ENCODE results near the gene CFAP77. TPM values are rescaled to one million over a fixed set of nuclear protein-coding genes. Genes with fewer than 3 reads are reported as not detected.

Gene CFAP77
- total and polyA plus RNA-seq, 9 of the 15 experiments (the other 6 are each of a cell fraction or from before 2014, with no cell fraction given), result not detected

DNA sequence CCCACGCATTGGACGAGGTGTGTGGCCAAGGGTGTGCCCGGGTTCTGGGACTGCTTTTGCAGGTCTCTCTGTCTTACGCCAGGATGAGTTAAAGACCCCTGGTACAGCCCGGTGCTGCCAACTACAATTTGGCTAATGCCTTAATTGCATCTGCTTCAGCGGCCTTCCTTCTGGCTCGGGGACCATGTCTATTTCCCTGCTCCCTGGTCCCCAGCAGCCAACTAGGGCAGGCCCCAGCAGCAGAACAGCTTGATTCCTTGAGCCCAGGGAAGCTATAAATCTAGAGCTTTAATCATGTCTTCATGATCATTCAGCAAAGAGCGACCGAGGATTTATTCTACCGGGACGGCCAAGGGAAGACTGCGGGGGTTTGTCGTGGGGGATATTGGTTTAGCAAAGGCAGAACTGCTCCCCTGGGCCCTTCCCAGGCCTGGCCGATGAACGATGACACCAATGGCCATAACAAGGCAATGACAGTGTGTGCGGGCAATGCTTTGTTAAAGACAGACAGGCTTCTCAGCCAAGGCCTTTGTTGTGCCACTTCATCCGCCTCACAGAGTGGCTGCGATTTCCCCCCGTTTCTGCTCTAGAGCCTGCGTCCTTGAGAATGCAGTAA, 51.4 kb downstream of the CFAP77 start:
- Histone ChIP-seq H3K27me3 (ENCODE audit: control insufficient read depth in 2 of 2, insufficient read depth in 2 of 2, low read length in 2 of 2) (peaks cover 56 to 74% of the 10 kb centered on the region in 2 experiments), H3K4me3 (no peak overlapping the region), H3K79me2 (ENCODE audit: control insufficient read depth, insufficient read depth, low read length) (no peaks in the 10 kb centered on the region), H3K4me2 (ENCODE audit: insufficient read depth, low read length) (no peak overlapping the region), H4K20me1 (replicated peaks; ENCODE audit: control insufficient read depth, insufficient read depth, low read length) (0 out of 2 replicates have a peak, but pooled peaks cover 11% of the 10 kb centered on the region), H3K36me3 (ENCODE audit: control insufficient read depth, insufficient read depth, low read length) (no peaks in the 10 kb centered on the region), H2AFZ (ENCODE audit: low read depth, low read length) (no peak overlapping the region), H3K9me3 (replicated peaks; ENCODE audit: control insufficient read depth, insufficient read depth, low read depth, low read length) (no peaks in the 10 kb centered on the region), H3K9ac (ENCODE audit: insufficient read depth in 1 of 2, low read depth in 2 of 2, low read length in 2 of 2) (no peak overlapping the region), H3K27ac (ENCODE audit: extremely low read depth, low read depth, low read length) (no peak overlapping the region), H3K9me1 (ENCODE audit: control insufficient read depth, insufficient read depth, low read length) (no peaks in the 10 kb centered on the region), H3K4me1 (replicated peaks in 1 of 2; ENCODE audit: control insufficient read depth in 2 of 2, insufficient read depth in 2 of 2, low read length in 2 of 2) (no peaks in the 10 kb centered on the region)
- no TSS peak for BruUV-seq (replicated peaks)
- 4% methylated on average over 20 of the region's 20 CpGs for WGBS (ENCODE audit: insufficient coverage, low coverage, missing lambda C conversion rate)
- no peak for TF ChIP-seq CEBPG (CRISPR knock-in tag; IDR thresholded peaks at IDR 0.05)
- no peak for TF ChIP-seq CEBPG (tag; conservative IDR thresholded peaks at IDR 0.05 in 1 of 2, IDR thresholded peaks at IDR 0.05 in 1 of 2)
- TF ChIP-seq CBX8 (IDR thresholded peaks at IDR 0.05; ENCODE audit: borderline replicate concordance, extremely low read depth, low read depth, low read length, poor library complexity, severe bottlenecking), result no peak
- no peak for TF ChIP-seq POLR2AphosphoS5 (IDR thresholded peaks at IDR 0.05; ENCODE audit: control insufficient read depth, insufficient read depth, low read depth, low read length)
- TF ChIP-seq MLX (CRISPR knock-in tag; conservative IDR thresholded peaks at IDR 0.05), result no peak
- TF ChIP-seq STAT5B (CRISPR knock-in tag; IDR thresholded peaks at IDR 0.05), result no peak
- no peak for TF ChIP-seq GMEB1 (CRISPR knock-in tag; IDR thresholded peaks at IDR 0.05)
- TF ChIP-seq ETV6 (IDR thresholded peaks at IDR 0.05; ENCODE audit: borderline replicate concordance in 1 of 2, low read depth in 2 of 2, low read length in 1 of 2), result no peak
- TF ChIP-seq ETV6 (CRISPR knock-in tag; IDR thresholded peaks at IDR 0.05; ENCODE audit: borderline replicate concordance), result no peak
- TF ChIP-seq MEIS2 (IDR thresholded peaks at IDR 0.05; ENCODE audit: partially characterized antibody), result no peak
- TF ChIP-seq HIVEP1 (CRISPR knock-in tag; IDR thresholded peaks at IDR 0.05), result no peak
- TF ChIP-seq NCOA4 (IDR thresholded peaks at IDR 0.05; ENCODE audit: partially characterized antibody), result no peak
- no peak for TF ChIP-seq HMG20B (CRISPR knock-in tag; IDR thresholded peaks at IDR 0.05)
- no peak for TF ChIP-seq TBP (optimal IDR thresholded peaks at IDR 0.05; ENCODE audit: low read depth, low read length)
- no peak for TF ChIP-seq ZNF175 (CRISPR knock-in tag; IDR thresholded peaks at IDR 0.05; ENCODE audit: low read depth)
- ChIA-PET POLR2A (no interaction called here), CTCF (ENCODE audit: low intra/inter-chr PET ratio) (no interaction called here)
- intact Hi-C loops (cut with micrococcal nuclease) (no loop called here), in situ Hi-C loops (cut with MboI) (no loop called here)
- ATAC-seq, result no peak
- DNase-seq (ENCODE audit: extremely low read depth in 1 of 4, low spot score in 3 of 4), result no peak
- FAIRE-seq, result no peak

Data from K562 (cell line).